Measurements from ENCODE around the gene ZNF385A.
A peak's percentile ranks its signal among the peaks of the same experiment; 100 is the strongest.

ZNF385A gene

GRCh38 chr12:54416687-54417603 is 32.4 kb upstream of the ZNF385A start:
- DNase-seq (ENCODE audit: low read depth in 2 of 3, low spot score in 2 of 3), result no peak

- no peak for DNase-seq (ENCODE audit: low read depth in 2 of 3, low spot score in 2 of 3)
Measured at GRCh38 chr12:54415221-54415929, 30.8 kb upstream of the ZNF385A start.

- DNase-seq (ENCODE audit: low read depth in 2 of 3, low spot score in 2 of 3), result peak in 2 of 3 experiments; percentile 47 to 54
Measured at GRCh38 chr12:54413284-54414190, 29.0 kb upstream of the ZNF385A start.

- DNase-seq (ENCODE audit: low read depth in 2 of 3, low spot score in 2 of 3), result no peak
Measured at GRCh38 chr12:54412786-54413185, 28.3 kb upstream of the ZNF385A start.

GRCh38 chr12:54412348-54412747 is 27.8 kb upstream of the ZNF385A start:
- no peak for DNase-seq (ENCODE audit: low read depth in 2 of 3, low spot score in 2 of 3)

- no peak for DNase-seq (ENCODE audit: low read depth in 2 of 3, low spot score in 2 of 3)
Measured at GRCh38 chr12:54411391-54412241, 27.1 kb upstream of the ZNF385A start.

- DNase-seq (ENCODE audit: low read depth in 2 of 3, low spot score in 2 of 3), result no peak
Measured at GRCh38 chr12:54409267-54409666, 24.7 kb upstream of the ZNF385A start.

- no peak for DNase-seq (ENCODE audit: low read depth in 2 of 3, low spot score in 2 of 3)
Measured at GRCh38 chr12:54407183-54407905, 22.8 kb upstream of the ZNF385A start.

- no peak for DNase-seq (ENCODE audit: low read depth in 2 of 3, low spot score in 2 of 3)
Measured at GRCh38 chr12:54405573-54405972, 21.0 kb upstream of the ZNF385A start.

- DNase-seq (ENCODE audit: low read depth in 2 of 3, low spot score in 2 of 3), result no peak
Measured at GRCh38 chr12:54405106-54405505, 20.6 kb upstream of the ZNF385A start.

- DNase-seq (ENCODE audit: low read depth in 2 of 3, low spot score in 2 of 3), result no peak
Measured at GRCh38 chr12:54404061-54405004, 19.8 kb upstream of the ZNF385A start.

- DNase-seq (ENCODE audit: low read depth in 2 of 3, low spot score in 2 of 3), result no peak
Measured at GRCh38 chr12:54401119-54401518, 16.6 kb upstream of the ZNF385A start.

GRCh38 chr12:54398995-54399793 is 14.7 kb upstream of the ZNF385A start:
- peak; percentile 63 to 85 (median 80) for DNase-seq (ENCODE audit: low read depth in 2 of 3, low spot score in 2 of 3)

GRCh38 chr12:54398218-54398617 is 13.7 kb upstream of the ZNF385A start:
- no peak for DNase-seq (ENCODE audit: low read depth in 2 of 3, low spot score in 2 of 3)

- DNase-seq (ENCODE audit: low read depth in 2 of 3, low spot score in 2 of 3), result no peak
Measured at GRCh38 chr12:54397157-54397556, 12.6 kb upstream of the ZNF385A start.

GRCh38 chr12:54395545-54395944 is 11.0 kb upstream of the ZNF385A start:
- DNase-seq (ENCODE audit: low read depth in 2 of 3, low spot score in 2 of 3), result no peak

GRCh38 chr12:54394986-54395385 is 10.5 kb upstream of the ZNF385A start:
- no peak for DNase-seq (ENCODE audit: low read depth in 2 of 3, low spot score in 2 of 3)

- no peak for DNase-seq (ENCODE audit: low read depth in 2 of 3, low spot score in 2 of 3)
Measured at GRCh38 chr12:54394281-54394719, 9.8 kb upstream of the ZNF385A start.
